NCI-H2227 (cell line): ENCODE measurements around the gene AQP1.

Experiments
- DNase-seq: peaks from one replicate; lab custom pipeline; 2025; ENCODE audit not compliant: unreplicated experiment; lab: John Stamatoyannopoulos, UW

Gene AQP1

DNA sequence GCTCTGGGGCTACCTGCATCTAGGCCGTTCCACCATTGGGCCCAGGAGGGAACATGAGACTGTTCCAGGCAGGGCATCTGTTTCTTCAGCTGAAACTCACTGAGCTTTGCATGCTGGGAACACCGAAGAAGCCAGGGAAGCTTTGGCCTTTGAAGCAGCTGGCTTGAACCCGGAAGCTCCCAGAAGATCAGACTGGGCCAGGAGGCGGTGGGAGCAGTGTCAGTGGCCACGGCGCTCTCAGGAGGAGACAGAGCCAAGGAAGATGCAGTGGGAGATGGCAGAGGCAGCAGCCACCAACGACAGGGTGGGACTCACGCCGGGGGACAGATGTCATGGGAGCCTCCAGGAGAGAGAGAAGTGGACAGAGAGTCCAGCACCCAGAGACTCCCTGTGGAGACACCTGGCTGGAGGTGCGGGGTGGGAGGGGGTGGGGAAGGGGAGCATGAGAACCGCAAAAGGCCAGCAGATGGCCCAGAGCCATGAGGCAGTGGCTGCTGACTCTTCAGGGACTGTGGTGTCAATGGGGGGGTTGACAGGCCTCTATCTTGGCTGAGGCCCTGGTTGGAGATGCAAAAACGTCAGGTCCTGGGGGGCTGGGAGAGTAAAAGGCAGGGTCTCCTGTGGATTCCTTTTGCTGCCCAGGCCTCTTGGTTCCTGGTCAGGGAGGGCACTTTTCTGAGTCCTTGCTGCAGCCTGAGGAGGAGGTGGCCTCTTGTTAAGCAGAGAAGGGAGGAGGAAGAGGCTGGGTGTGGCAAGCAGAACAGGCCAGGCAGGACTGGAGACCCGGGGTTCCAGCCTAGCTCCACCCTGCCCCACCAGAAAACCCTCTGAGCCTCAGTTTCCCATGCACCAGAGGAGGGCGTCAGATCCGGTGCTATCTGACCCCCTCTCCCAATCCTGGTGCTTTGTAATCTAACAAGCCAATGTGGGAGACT, 6.3 kb upstream of the AQP1 start:
- no peak for DNase-seq

DNA sequence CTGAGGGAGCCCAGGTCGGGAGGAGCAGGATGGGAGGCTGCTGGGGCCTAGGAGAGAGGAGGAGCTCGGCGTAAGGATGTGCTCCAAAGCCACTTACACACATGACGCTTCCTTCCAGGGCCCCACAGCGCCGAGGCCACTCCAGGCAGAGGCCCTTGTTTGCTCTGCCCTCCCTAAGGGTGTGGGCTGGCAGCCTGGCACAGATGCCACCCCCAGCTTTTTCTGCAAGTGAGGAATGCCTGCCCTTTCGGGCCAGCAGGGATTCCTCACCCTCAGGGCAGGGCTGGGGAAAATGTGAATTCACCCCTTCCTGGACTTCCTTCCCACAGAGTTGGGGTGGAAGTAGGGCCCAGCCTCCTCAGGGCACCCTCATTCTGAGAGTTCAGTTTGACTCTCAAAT, 5.6 kb upstream of the AQP1 start:
- no peak for DNase-seq

- peak; percentile 8 for DNase-seq
Observed at GRCh38 chr7:30906515-30907240, 5.0 kb upstream of the AQP1 start.

GRCh38 chr7:30907527-30908267, 4.0 kb upstream of the AQP1 start:
- DNase-seq: no peak

DNA sequence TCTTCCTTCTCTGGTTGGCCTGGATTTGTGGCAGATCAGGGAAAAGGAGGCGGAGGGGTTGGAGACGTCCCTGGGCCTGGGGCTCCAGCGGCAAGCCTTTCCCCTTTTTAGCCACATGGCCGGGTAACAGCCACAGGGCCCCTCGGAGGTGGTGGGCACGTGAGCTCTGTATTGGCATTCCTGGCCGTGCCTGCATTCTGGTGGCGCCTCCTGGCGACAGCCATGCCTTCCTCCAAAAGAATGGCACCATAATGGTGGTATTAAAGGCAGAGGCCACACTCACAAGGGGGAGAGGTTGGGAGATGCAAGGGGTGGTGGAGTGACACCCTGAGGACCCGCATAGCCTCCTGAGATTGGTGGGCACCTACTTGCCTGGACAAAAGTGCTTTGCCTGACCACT, 3.0 kb upstream of the AQP1 start:
- no peak for DNase-seq

GRCh38 chr7:30909431-30909830, 2.2 kb upstream of the AQP1 start:
- no peak for DNase-seq

DNA sequence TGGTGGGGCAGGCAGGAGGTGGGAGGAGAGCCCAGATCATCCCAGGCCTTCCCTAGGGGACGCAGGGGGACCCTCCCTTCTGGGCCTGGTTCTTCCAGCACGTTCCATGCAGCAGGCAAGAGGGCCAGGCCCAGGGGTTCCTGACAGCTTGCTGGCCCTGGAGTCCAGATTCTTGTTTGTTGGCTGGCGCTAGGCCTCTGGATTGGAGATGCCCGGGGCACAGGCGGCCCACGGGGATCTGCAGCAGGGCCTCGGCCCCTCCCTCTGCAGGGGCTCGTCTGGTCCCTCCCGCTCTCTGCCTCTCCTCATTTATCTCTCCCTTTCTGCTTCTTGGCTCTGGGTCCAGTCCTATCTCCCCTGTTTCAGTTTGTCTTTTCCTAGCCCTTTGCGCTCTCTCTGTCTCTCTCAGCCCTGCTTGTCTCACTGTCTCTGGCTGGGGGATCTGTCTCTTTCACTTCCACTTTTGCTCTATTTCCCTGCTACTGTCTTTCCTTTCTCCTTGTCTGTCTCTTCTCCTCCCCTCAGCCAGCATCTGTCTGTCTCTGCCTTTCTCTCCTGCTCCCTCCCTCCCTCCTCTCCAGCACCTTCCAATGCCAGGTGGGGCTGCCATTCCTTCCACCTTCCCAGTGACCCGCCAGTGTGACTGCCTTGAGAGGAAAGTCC, 1.1 kb upstream of the AQP1 start:
- DNase-seq: no peak

GRCh38 chr7:30911133-30911532, 520 bp upstream of the AQP1 start:
- no peak for DNase-seq

GRCh38 chr7:30912021-30912730, 523 bp downstream of the AQP1 start:
- DNase-seq: no peak

DNA sequence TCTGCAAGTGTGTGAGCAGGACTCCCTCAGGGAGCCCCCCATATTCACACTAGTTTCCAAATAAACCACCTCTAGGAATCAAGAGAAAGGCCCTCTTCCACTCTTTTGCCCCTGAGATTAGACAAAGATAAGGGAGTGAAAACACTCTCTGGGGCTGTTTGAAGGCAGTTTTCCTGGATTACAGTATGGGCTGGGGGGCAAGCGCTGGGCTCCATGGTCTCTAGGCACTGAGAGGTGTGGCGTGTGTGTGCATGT, 1.0 kb downstream of the AQP1 start:
- DNase-seq: no peak

- no peak for DNase-seq
Observed at GRCh38 chr7:30912986-30913811, 1.5 kb downstream of the AQP1 start.

DNA sequence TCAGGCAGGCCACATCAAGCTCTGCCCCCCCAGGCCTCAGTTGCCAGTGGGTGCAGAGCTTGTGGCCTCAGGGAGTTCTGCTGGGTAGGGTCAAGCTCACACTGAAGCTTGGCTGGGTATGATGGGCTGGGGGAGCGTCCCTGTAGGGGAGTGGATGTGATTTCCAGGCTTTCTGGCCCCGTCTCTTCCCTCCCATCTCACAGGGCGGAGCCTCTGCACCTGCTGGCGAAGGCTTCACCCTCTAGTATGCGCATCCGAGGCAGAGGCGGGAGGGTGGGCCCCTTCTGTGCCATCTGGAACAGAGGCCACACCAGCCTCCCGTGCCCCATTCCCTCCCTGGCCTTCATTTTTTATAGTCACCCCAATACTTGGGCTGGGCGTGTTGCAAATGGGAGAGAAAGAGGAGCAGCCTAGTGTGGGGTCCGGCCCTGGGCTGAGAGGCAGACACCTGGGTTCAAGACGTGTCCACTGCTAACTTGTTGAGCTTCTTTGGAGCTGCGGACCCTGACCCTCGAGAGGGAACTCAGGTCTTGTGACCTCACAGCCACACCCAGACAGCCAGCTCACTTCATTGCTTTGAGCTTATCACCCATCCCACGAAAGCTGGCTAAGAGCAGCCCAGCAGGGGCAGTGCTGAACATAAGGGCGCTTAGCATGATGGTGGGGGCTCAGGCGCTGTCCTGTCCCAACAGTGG, 2.3 kb downstream of the AQP1 start:
- DNase-seq: no peak

GRCh38 chr7:30914596-30914995, 2.9 kb downstream of the AQP1 start:
- DNase-seq: no peak

DNA sequence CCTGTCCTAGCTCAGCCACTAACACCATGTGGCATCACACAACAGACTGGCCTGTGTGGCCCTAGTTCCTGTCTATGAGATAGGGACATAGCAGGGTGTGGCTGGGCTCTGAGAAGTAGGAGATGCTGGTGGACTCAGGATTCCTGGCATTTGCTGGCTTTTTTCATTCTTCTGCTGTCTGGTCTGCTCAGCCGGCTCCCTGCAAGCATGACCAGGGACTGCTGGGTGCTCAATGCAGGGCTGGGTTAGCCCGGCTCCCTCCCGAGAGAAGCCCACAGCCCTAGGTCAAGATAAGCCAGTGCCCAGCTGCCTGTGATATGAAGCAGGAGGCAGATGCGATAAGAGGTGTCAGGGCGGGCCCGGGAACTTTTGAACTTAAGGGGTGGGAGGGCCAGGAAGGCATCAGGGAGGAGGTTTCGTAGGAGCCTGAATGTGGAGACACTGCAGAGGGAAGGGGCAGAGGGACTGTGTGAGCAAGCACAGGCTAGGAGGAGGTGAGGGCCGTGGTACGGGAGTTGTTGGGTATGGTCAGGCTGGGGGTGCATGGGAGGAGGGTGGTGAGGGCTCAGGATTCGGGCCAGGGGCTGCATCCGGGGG, 3.5 kb downstream of the AQP1 start:
- no peak for DNase-seq

DNA sequence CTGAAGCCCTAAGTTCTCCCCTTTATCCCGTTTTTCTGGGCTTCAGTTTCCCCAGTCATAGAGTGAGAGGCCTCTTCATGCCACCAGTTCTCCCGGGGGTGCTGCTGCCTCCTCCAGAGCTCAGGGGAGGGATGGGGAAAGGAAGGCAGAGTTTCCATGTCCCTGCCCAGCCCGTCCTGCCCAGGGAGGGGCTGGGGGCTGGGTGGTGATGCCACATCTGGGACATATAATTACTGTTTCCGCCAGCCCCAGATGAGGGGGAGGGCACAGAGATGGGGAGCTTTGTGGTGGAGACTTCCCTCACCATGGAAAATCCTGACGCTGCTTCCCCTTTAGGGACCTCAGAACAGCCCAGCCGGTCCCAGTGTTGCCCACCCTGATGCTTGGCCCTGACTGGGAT, 4.1 kb downstream of the AQP1 start:
- DNase-seq: no peak

DNA sequence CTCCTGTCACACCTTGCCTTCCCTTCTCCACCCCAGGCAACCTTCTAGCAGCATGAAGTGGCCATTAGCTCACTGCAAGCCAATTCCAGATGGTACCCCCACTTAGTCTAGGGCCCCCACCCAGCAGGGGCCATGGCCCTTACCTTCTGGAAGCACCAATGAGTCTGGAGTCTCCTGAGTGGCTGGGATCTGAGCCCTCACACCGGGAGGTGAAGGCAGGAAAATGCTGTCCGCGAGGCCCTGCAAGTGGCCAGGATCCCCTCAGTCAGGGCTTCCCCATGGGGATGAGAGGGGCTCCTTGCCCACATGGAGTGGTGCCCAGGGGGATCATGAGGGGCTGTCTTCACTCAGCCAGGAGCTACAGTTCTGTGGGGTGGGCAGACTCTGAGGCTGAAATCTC, 4.6 kb downstream of the AQP1 start:
- no peak for DNase-seq

DNA sequence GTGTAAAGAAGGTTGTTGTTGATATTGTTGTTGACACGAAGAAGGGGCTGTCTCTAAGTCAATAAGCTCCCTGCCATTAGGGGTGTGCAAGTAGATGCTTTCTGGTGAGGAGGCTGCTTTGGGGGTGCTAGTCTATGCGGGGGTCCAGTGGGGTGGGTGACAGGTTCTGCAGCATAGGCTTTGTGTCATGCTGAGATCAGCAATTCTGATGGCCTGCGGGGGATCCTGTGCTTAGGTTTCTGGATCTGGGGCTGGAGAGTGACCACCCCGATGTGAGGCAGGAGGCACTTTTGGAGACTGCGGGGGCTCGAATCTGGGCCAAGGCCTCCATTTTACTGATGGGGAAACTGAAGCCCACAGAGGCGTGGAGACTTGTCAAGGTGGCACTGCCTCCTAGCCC, 5.1 kb downstream of the AQP1 start:
- no peak for DNase-seq

DNA sequence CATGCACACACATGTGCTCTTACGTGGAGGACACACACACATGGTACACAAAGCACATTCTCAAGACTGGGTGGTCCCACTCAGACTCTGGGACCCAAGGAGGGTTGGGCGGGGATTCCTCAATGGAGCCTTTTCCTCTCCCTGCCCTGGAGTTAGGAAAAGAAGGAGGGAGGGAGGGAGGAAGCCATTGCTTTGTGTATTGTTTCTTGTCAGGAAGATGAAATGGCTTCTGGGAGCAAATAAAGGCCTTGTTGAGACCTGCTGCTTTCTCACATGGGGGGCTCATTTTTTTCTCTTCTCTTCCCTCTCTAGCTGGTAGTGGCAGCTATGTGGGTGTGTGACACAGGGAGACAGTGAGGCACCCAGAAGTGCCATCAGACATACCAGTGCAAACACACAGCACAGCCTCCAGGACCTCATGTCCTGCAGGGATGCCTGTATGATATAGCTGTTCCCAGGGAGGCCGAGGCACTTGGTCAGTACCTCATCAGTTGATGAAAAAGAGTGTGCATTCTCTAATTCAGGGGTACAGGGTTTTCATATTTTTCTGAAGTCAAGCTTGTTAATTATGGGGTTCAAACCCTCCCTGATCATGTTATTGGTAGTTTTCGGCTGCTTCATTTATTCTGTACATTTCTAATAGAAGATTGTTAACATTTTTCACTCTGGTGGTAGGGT, 5.7 kb downstream of the AQP1 start:
- no peak for DNase-seq
